Smooth muscle cell (in vitro differentiated cells): ENCODE measurements around the gene CFAP251. TPM values are rescaled to one million over a fixed set of nuclear protein-coding genes. Genes with fewer than 3 reads are reported as not detected.

Source experiments
- DNase-seq: peaks from one replicate; lab custom pipeline; 2025; ENCODE audit not compliant: unreplicated experiment; lab: John Stamatoyannopoulos, UW
- H2AFZ ChIP-seq: fragments of 200-600 bp; sonication (generic); 2 replicates; pipeline ENCODE4 v1.6.0; 2016; ENCODE audit warnings: antibody characterized with exemption, low read depth, mild to moderate bottlenecking
- H3F3A ChIP-seq: fragments of 200-600 bp; sonication (generic); 2 replicates; pipeline ENCODE4 v1.6.0; 2017; ENCODE audit warnings: antibody characterized with exemption, low read depth
- H3K27ac ChIP-seq: fragments of 200-600 bp; sonication (generic); 2 replicates; pipeline ENCODE4 v1.5.1; 2016; ENCODE audit warnings: low read depth, mild to moderate bottlenecking
- H3K27me3 ChIP-seq: fragments of 200-600 bp; sonication (generic); 2 replicates; pipeline ENCODE4 v1.6.1; 2016; ENCODE audit warnings: low read depth, mild to moderate bottlenecking
- H3K36me3 ChIP-seq: fragments of 200-600 bp; sonication (generic); 2 replicates; pipeline ENCODE4 v1.5.1; 2016; ENCODE audit warnings: low read depth
- H3K4me1 ChIP-seq: fragments of 200-600 bp; sonication (generic); 2 replicates; pipeline ENCODE4 v1.5.1; 2016; ENCODE audit warnings: low read depth
- H3K4me2 ChIP-seq: fragments of 200-600 bp; sonication (generic); 2 replicates; pipeline ENCODE4 v1.6.0; 2016; ENCODE audit warnings: mild to moderate bottlenecking
- H3K4me3 ChIP-seq: fragments of 200-600 bp; sonication (generic); 2 replicates; pipeline ENCODE4 v1.5.1; 2016; ENCODE audit warnings: mild to moderate bottlenecking
- H3K79me2 ChIP-seq: fragments of 200-600 bp; sonication (generic); 2 replicates; pipeline ENCODE4 v1.6.0; 2016; ENCODE audit warnings: low read depth, mild to moderate bottlenecking
- H3K9ac ChIP-seq: fragments of 200-600 bp; sonication (generic); 2 replicates; pipeline ENCODE4 v1.6.0; 2016; ENCODE audit warnings: low read depth
- H3K9me3 ChIP-seq: fragments of 200-600 bp; sonication (generic); replicated peaks from 2 replicates; pipeline ENCODE4 v1.5.1; 2016; ENCODE audit warnings: low read depth
- H4K20me1 ChIP-seq: fragments of 200-600 bp; sonication (generic); 2 replicates; pipeline ENCODE4 v1.6.0; 2016; ENCODE audit warnings: low read depth
- CTCF ChIP-seq: fragments of 200-600 bp; sonication (generic); IDR thresholded peaks from 2 replicates; pipeline ENCODE4 v1.5.1; 2017; ENCODE audit warnings: borderline replicate concordance, mild to moderate bottlenecking, antibody characterized with exemption; ENCODE audit not compliant: insufficient read depth, poor library complexity, severe bottlenecking
- WGBS: methylation state at CpG from one replicate; pipeline ENCODE4 v1.1.7; 2016; ENCODE audit warnings: low lambda C conversion rate; 5-methylcytosine and 5-hydroxymethylcytosine counted together
- polyA plus RNA-seq: library from polyadenylated mRNA; unstranded; fragments of >200 nt; fragmentation: Nextera tagmentation; extraction: Ambion mirVana; gene quantifications from 2 replicates; pipeline ENCODE4 v1.2.1, GENCODE V29; 2016
- total RNA-seq: library from RNA; depleted of rRNA; stranded (reverse); fragments of >200 nt; gene quantifications from 2 replicates; pipeline ENCODE4 v1.2.3, GENCODE V29; 2014

CFAP251 gene
- total and polyA plus RNA-seq, 2 experiments from 2014 or later = 1.2 to 5.0 TPM

GRCh38 chr12:121976950-121977349 lies 58.6 kb downstream of the CFAP251 start:
- H3K36me3 ChIP-seq = no peaks in the 10 kb centered on the region
- TF ChIP-seq CTCF = no peak
- no peak overlapping the region for H3K27ac ChIP-seq
- H3F3A ChIP-seq = no peaks in the 10 kb centered on the region
- no peaks in the 10 kb centered on the region for H3K9me3 ChIP-seq
- no peak for DNase-seq
- no peaks in the 10 kb centered on the region for H4K20me1 ChIP-seq
- no peak overlapping the region for H3K9ac ChIP-seq
- no peak overlapping the region for H3K4me3 ChIP-seq
- no peaks in the 10 kb centered on the region for H3K79me2 ChIP-seq
- no peaks in the 10 kb centered on the region for H3K27me3 ChIP-seq
- no peaks in the 10 kb centered on the region for H3K4me1 ChIP-seq
- no peak overlapping the region for H3K4me2 ChIP-seq
- WGBS = 100% methylated on average over 5 of the region's 5 CpGs
- H2AFZ ChIP-seq = no peak overlapping the region

GRCh38 chr12:121980191-121980891 lies 61.9 kb downstream of the CFAP251 start:
- H3K27ac ChIP-seq = no peak overlapping the region
- DNase-seq = no peak
- H3K36me3 ChIP-seq = no peaks in the 10 kb centered on the region
- no peaks in the 10 kb centered on the region for H3K27me3 ChIP-seq
- H3K9ac ChIP-seq = no peak overlapping the region
- no peaks in the 10 kb centered on the region for H4K20me1 ChIP-seq
- H3K79me2 ChIP-seq = no peaks in the 10 kb centered on the region
- H3K4me1 ChIP-seq = no peaks in the 10 kb centered on the region
- no peak overlapping the region for H3K4me3 ChIP-seq
- no peak for TF ChIP-seq CTCF
- H3K4me2 ChIP-seq = no peak overlapping the region
- no peaks in the 10 kb centered on the region for H3K9me3 ChIP-seq
- no peak overlapping the region for H2AFZ ChIP-seq
- 84% methylated on average over 11 of the region's 11 CpGs for WGBS
- H3F3A ChIP-seq = no peaks in the 10 kb centered on the region

GRCh38 chr12:121980892-121981272 lies 62.5 kb downstream of the CFAP251 start:
- Histone ChIP-seq H4K20me1 (no peaks in the 10 kb centered on the region), H2AFZ (no peak overlapping the region), H3K27ac (no peak overlapping the region), H3K9me3 (no peaks in the 10 kb centered on the region), H3K4me1 (no peaks in the 10 kb centered on the region), H3K36me3 (no peaks in the 10 kb centered on the region), H3K27me3 (no peaks in the 10 kb centered on the region), H3F3A (no peaks in the 10 kb centered on the region), H3K9ac (no peak overlapping the region), H3K4me3 (no peak overlapping the region), H3K4me2 (no peak overlapping the region), H3K79me2 (no peaks in the 10 kb centered on the region)
- DNase-seq = no peak
- 95% methylated on average over 14 of the region's 14 CpGs for WGBS
- TF ChIP-seq CTCF = no peak

- H3K36me3 ChIP-seq = no peaks in the 10 kb centered on the region
- H4K20me1 ChIP-seq = no peaks in the 10 kb centered on the region
- no peak overlapping the region for H3K9ac ChIP-seq
- no peaks in the 10 kb centered on the region for H3K4me1 ChIP-seq
- no peaks in the 10 kb centered on the region for H3K9me3 ChIP-seq
- no peak for TF ChIP-seq CTCF
- no peak for DNase-seq
- no peak overlapping the region for H2AFZ ChIP-seq
- no peak overlapping the region for H3K27ac ChIP-seq
- H3F3A ChIP-seq = no peaks in the 10 kb centered on the region
- no peak overlapping the region for H3K4me3 ChIP-seq
- no peaks in the 10 kb centered on the region for H3K27me3 ChIP-seq
- no peaks in the 10 kb centered on the region for H3K79me2 ChIP-seq
- 94% methylated on average over 8 of the region's 8 CpGs for WGBS
- no peak overlapping the region for H3K4me2 ChIP-seq
Observed at GRCh38 chr12:121981456-121981855, 63.1 kb downstream of the CFAP251 start.
